OCI-LY1 (cell line): ENCODE results near the gene DYRK1A.

Source experiments
- CTCF ChIP-seq: fragments of 200-600 bp; sonication (generic), shearing (Covaris generic); IDR thresholded peaks from 2 replicates; pipeline ENCODE4 v1.5.1; 2017; ENCODE audit warnings: mild to moderate bottlenecking, antibody characterized with exemption, low read length, moderate library complexity, mixed read lengths
- EZH2 ChIP-seq: fragments of 200-600 bp; sonication (generic), shearing (Covaris generic); IDR thresholded peaks from 2 replicates; pipeline ENCODE4 v1.8.0; 2017; ENCODE audit warnings: borderline replicate concordance, mixed run types, mild to moderate bottlenecking, antibody characterized with exemption, low read length, moderate library complexity, mixed read lengths

- TF ChIP-seq CTCF (no peak), EZH2 (no peak)
Observed at GRCh38 chr21:37383086-37383485, 16.5 kb downstream of the DYRK1A start.
